Activated T-helper 17 cell treated with anti-CD3 and anti-CD28 coated beads, Interleukin-2, amount 50 U/mL, for 72 hours (primary cell): Measurements from ENCODE around the gene TRIM46. TPM values are rescaled to one million over a fixed set of nuclear protein-coding genes. Genes with fewer than 3 reads are reported as not detected.
A peak's percentile ranks its signal among the peaks of the same experiment; 100 is the strongest.

ENCODE experiments used
- ATAC-seq: fragments of 150-1000 bp; cut with Tn5 transposase; replicated peaks from 2 replicates; pipeline ENCODE4 v1.10.0; 2021; ENCODE audit warnings: mild to moderate bottlenecking, moderate library complexity
- H3K27ac Mint-ChIP-seq: one replicate; pipeline ENCODE4 v1.8.0; 2022; ENCODE audit warnings: mixed read lengths
- H3K27me3 Mint-ChIP-seq: one replicate; pipeline ENCODE4 v1.8.0; 2022; ENCODE audit warnings: mixed read lengths
- H3K36me3 Mint-ChIP-seq: one replicate; pipeline ENCODE4 v1.8.0; 2022; ENCODE audit warnings: low read depth, mild to moderate bottlenecking, mixed read lengths
- H3K4me1 Mint-ChIP-seq: one replicate; pipeline ENCODE4 v1.8.0; 2022; ENCODE audit warnings: mixed read lengths
- H3K4me3 Mint-ChIP-seq: one replicate; pipeline ENCODE4 v1.8.0; 2022; ENCODE audit warnings: mild to moderate bottlenecking, mixed read lengths
- H3K9me3 Mint-ChIP-seq: one replicate; pipeline ENCODE4 v1.8.0; 2022; ENCODE audit warnings: mixed read lengths
- total RNA-seq, 2 donors: library from RNA; stranded (reverse); gene quantifications; one replicate each; pipeline ENCODE4 v1.2.3, GENCODE V29; 2022

The TRIM46 gene
- total RNA-seq, 2 donors from 2014 or later: 10.6 to 16.6 TPM

- no peaks in the 10 kb centered on the region for H3K9me3 Mint-ChIP-seq
- H3K36me3 Mint-ChIP-seq: peaks cover 70% of the 10 kb centered on the region
- H3K4me1 Mint-ChIP-seq: peaks cover 24% of the 10 kb centered on the region
- H3K27ac Mint-ChIP-seq: peak overlapping the region; percentile 100
- H3K4me3 Mint-ChIP-seq: peak overlapping the region; percentile 100
- no peaks in the 10 kb centered on the region for H3K27me3 Mint-ChIP-seq
- ATAC-seq: no peak
Observed at GRCh38 chr1:155174324-155175280, 953 bp downstream of the TRIM46 start.

GRCh38 chr1:155175281-155175926 lies 1.8 kb downstream of the TRIM46 start:
- Mint-ChIP-seq H3K36me3 (peaks cover 67% of the 10 kb centered on the region), H3K4me1 (peaks cover 24% of the 10 kb centered on the region), H3K9me3 (no peaks in the 10 kb centered on the region), H3K27me3 (no peaks in the 10 kb centered on the region), H3K27ac (peak overlapping the region; percentile 100), H3K4me3 (peak overlapping the region; percentile 100)
- ATAC-seq: no peak

- H3K4me3 Mint-ChIP-seq: peak overlapping the region; percentile 100
Observed at GRCh38 chr1:155175927-155176371, 2.3 kb downstream of the TRIM46 start.

DNA sequence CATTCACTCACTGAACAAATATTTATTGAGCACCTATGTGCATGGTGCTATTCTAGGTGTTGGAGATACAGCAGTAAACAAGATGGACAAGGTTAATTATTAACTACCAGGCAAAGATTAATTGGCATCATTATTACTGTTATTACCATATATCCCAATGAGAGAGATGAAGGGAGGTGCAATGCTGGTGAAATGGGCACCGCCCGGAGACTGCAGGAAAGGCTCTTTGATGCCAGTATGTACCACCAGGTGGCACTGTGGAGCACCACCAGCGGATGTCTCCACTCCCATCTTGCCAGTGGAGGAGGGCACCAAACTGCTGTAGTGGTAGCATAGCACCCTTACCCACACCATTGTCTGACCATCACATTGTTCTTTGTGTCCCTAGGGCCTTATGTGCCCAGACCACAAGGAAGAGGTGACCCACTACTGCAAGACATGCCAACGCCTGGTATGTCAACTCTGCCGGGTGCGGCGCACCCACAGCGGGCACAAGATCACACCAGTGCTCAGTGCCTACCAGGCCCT lies 3.0 kb downstream of the TRIM46 start:
- H3K27ac Mint-ChIP-seq: peak overlapping the region; percentile 47

More at GRCh38 chr1:155175927-155176371, 2.3 kb downstream of the TRIM46 start:
- Mint-ChIP-seq H3K27ac (no peak overlapping the region), H3K36me3 (peaks cover 62% of the 10 kb centered on the region), H3K4me1 (peaks cover 24% of the 10 kb centered on the region), H3K9me3 (no peaks in the 10 kb centered on the region), H3K27me3 (no peaks in the 10 kb centered on the region)
- ATAC-seq: no peak

GRCh38 chr1:155177192-155177917 lies 3.7 kb downstream of the TRIM46 start:
- ATAC-seq: no peak
- Mint-ChIP-seq H3K4me1 (peaks cover 19% of the 10 kb centered on the region), H3K27ac (peak overlapping the region; percentile 51), H3K36me3 (peaks cover 49% of the 10 kb centered on the region), H3K9me3 (no peaks in the 10 kb centered on the region), H3K27me3 (no peaks in the 10 kb centered on the region), H3K4me3 (no peak overlapping the region)

More for the DNA sequence above, 3.0 kb downstream of the TRIM46 start:
- no peaks in the 10 kb centered on the region for H3K27me3 Mint-ChIP-seq
- H3K4me1 Mint-ChIP-seq: peaks cover 24% of the 10 kb centered on the region
- peaks cover 55% of the 10 kb centered on the region for H3K36me3 Mint-ChIP-seq
- no peaks in the 10 kb centered on the region for H3K9me3 Mint-ChIP-seq
- H3K4me3 Mint-ChIP-seq: peak overlapping the region; percentile 100
- ATAC-seq: peak; percentile 42

- peak overlapping the region; percentile 51 for H3K27ac Mint-ChIP-seq
- H3K36me3 Mint-ChIP-seq: peaks cover 52% of the 10 kb centered on the region
- H3K9me3 Mint-ChIP-seq: no peaks in the 10 kb centered on the region
- H3K27me3 Mint-ChIP-seq: no peaks in the 10 kb centered on the region
- no peak overlapping the region for H3K4me3 Mint-ChIP-seq
- ATAC-seq: no peak
- H3K4me1 Mint-ChIP-seq: peaks cover 19% of the 10 kb centered on the region
Observed at GRCh38 chr1:155177918-155178281, 4.3 kb downstream of the TRIM46 start.

DNA sequence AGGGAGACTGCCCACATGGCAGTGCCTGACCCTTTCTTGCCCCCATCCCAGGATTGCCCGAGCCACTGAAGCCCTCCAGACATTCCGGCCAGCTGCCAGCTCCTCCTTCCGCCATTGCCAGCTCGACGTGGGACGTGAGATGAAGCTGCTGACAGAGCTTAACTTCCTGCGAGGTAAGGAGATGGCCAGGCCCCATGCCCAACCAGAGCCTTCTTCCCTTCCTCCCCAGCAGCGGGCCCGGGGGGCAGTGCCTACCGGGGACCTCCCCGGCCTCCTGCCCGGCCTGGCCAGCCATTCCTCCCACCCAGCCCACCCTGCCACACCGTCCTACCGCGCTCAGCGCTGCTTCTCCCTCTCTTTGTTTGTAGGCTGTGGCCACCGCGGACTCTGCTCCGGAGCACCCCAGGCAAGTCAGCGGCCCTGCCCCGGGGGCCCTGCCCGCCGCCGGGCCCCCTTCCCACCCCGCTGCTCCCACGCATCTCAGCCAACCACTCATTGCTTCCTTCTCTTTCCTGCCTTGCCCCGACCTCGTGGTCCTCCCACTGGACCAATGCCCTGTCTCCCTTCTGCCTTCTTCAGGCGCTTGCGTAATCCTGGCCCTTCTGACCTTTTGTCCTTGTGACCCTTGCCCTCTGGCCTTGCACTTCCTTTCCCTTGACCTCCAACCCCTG lies 4.9 kb downstream of the TRIM46 start:
- Mint-ChIP-seq H3K4me1 (peaks cover 18% of the 10 kb centered on the region), H3K27ac (no peak overlapping the region), H3K9me3 (no peaks in the 10 kb centered on the region), H3K36me3 (peaks cover 52% of the 10 kb centered on the region), H3K27me3 (no peaks in the 10 kb centered on the region), H3K4me3 (no peak overlapping the region)
- ATAC-seq: no peak

- H3K4me1 Mint-ChIP-seq: peaks cover 13% of the 10 kb centered on the region
- H3K27me3 Mint-ChIP-seq: no peaks in the 10 kb centered on the region
- H3K9me3 Mint-ChIP-seq: no peaks in the 10 kb centered on the region
- no peak overlapping the region for H3K4me3 Mint-ChIP-seq
- no peak overlapping the region for H3K27ac Mint-ChIP-seq
- H3K36me3 Mint-ChIP-seq: peaks cover 48% of the 10 kb centered on the region
- ATAC-seq: no peak
Observed at GRCh38 chr1:155179112-155180031, 5.7 kb downstream of the TRIM46 start.

- ATAC-seq: no peak
- no peak overlapping the region for H3K27ac Mint-ChIP-seq
- peaks cover 9% of the 10 kb centered on the region for H3K4me1 Mint-ChIP-seq
- H3K36me3 Mint-ChIP-seq: peaks cover 46% of the 10 kb centered on the region
- no peaks in the 10 kb centered on the region for H3K27me3 Mint-ChIP-seq
- no peak overlapping the region for H3K4me3 Mint-ChIP-seq
- no peaks in the 10 kb centered on the region for H3K9me3 Mint-ChIP-seq
Observed at GRCh38 chr1:155181371-155182051, 7.9 kb downstream of the TRIM46 start.

DNA sequence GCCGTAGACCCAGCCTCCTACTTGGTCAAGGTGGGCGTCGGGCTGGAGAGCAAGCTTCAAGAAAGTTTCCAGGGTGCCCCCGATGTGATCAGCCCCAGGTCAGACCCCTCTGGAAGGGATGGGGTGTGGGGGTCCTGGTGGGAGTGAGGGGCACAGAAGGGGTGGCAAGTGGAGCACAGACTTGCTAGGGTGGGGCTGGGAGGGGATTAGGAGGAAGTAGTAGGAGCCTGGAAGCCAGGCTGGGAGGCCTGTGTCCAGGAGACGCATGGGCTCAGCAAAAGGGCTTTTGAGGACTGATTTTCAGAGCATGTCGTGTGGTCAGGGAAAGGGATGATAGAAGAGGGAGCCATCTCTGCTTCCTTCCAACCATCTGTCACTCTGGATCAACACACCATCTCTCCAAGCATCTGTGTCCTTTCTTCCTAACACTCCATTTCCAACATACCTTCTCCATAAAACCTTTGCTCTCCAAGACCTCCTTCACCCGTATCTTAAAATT lies 8.5 kb downstream of the TRIM46 start:
- Mint-ChIP-seq H3K27ac (no peak overlapping the region), H3K4me1 (peaks cover 8% of the 10 kb centered on the region), H3K9me3 (no peaks in the 10 kb centered on the region), H3K27me3 (no peaks in the 10 kb centered on the region), H3K4me3 (no peak overlapping the region), H3K36me3 (peaks cover 40% of the 10 kb centered on the region)
- ATAC-seq: no peak

- Mint-ChIP-seq H3K9me3 (no peaks in the 10 kb centered on the region), H3K36me3 (peaks cover 28% of the 10 kb centered on the region), H3K27me3 (no peaks in the 10 kb centered on the region), H3K4me1 (peaks cover 16% of the 10 kb centered on the region), H3K4me3 (no peak overlapping the region), H3K27ac (no peak overlapping the region)
- ATAC-seq: no peak
Observed at GRCh38 chr1:155183775-155184221, 10.1 kb downstream of the TRIM46 start.

GRCh38 chr1:155184351-155184811 lies 10.7 kb downstream of the TRIM46 start:
- H3K36me3 Mint-ChIP-seq: peaks cover 22% of the 10 kb centered on the region
- peak overlapping the region; percentile 79 for H3K27ac Mint-ChIP-seq
- H3K4me1 Mint-ChIP-seq: peaks cover 16% of the 10 kb centered on the region
- ATAC-seq: no peak
- no peaks in the 10 kb centered on the region for H3K9me3 Mint-ChIP-seq
- H3K4me3 Mint-ChIP-seq: no peak overlapping the region
- no peaks in the 10 kb centered on the region for H3K27me3 Mint-ChIP-seq
